ENCODE results near the gene B4GALNT2.

Gene B4GALNT2

GRCh38 chr17:49214676-49215360 is 82.2 kb downstream of the B4GALNT2 start:
- DNase-seq, result no peak

GRCh38 chr17:49216482-49216881 is 83.9 kb downstream of the B4GALNT2 start:
- DNase-seq, result no peak

- DNase-seq, result no peak
Observed at GRCh38 chr17:49216953-49217650, 84.5 kb downstream of the B4GALNT2 start.

- DNase-seq, result peak; percentile 28
Observed at GRCh38 chr17:49217651-49218413, 85.3 kb downstream of the B4GALNT2 start.

- DNase-seq, result no peak
Observed at GRCh38 chr17:49218941-49219913, 86.7 kb downstream of the B4GALNT2 start.

- DNase-seq, result no peak
Observed at GRCh38 chr17:49219987-49220386, 87.4 kb downstream of the B4GALNT2 start.

- no peak for DNase-seq
Observed at GRCh38 chr17:49223168-49223516, 90.6 kb downstream of the B4GALNT2 start.

- peak; percentile 75 for DNase-seq
Observed at GRCh38 chr17:49223517-49224197, 91.1 kb downstream of the B4GALNT2 start.

GRCh38 chr17:49224198-49224996 is 91.8 kb downstream of the B4GALNT2 start:
- DNase-seq, result peak; percentile 53

- DNase-seq, result no peak
Observed at GRCh38 chr17:49224997-49225337, 92.4 kb downstream of the B4GALNT2 start.

GRCh38 chr17:49225554-49226236 is 93.1 kb downstream of the B4GALNT2 start:
- no peak for DNase-seq

Measured in stimulated activated CD4-positive, alpha-beta T cell treated with anti-CD3 and anti-CD28 coated beads, Interleukin-4, amount 100 ng/mL, for 1 hour (primary cell).